Lower leg skin (tissue), 3 donors: ENCODE measurements around the gene CSF1R.

Experiments used
- CTCF ChIP-seq, 3 donors: fragments of 450-650 bp; IDR thresholded peaks; one replicate each; pipeline ENCODE4 v1.5.1; 2016; ENCODE audit warnings: antibody characterized with exemption in 3 of 3, mild to moderate bottlenecking in 3 of 3, moderate library complexity in 2 of 3
- POLR2A ChIP-seq, 2 donors: fragments of 450-650 bp; IDR thresholded peaks; one replicate each; pipeline ENCODE4 v1.6.1; 2016 to 2017; ENCODE audit warnings: antibody characterized with exemption in 2 of 2, mild to moderate bottlenecking in 1 of 2, moderate library complexity in 1 of 2

- TF ChIP-seq CTCF (IDR thresholded peaks at IDR 0.05) (no peak), POLR2A (IDR thresholded peaks at IDR 0.05) (no peak)
Measured at GRCh38 chr5:150108711-150109514, 22.6 kb upstream of the CSF1R start.
